HG02973 (cell line): ENCODE measurements around the gene DLGAP5.
A peak's percentile ranks its signal among the peaks of the same experiment; 100 is the strongest.

Experiments used
- ATAC-seq: cut with Tn5 transposase; IDR thresholded peaks from one replicate; pipeline ENCODE4 v1.9.1; 2021; ENCODE audit warnings: moderate library complexity; ENCODE audit not compliant: unreplicated experiment

The DLGAP5 gene

GRCh38 chr14:55116246-55117030 lies 74.9 kb downstream of the DLGAP5 start:
- no peak for ATAC-seq

- ATAC-seq, result no peak
Observed at GRCh38 chr14:55115861-55116245, 75.5 kb downstream of the DLGAP5 start.

- ATAC-seq, result no peak
Observed at GRCh38 chr14:55115460-55115859, 75.9 kb downstream of the DLGAP5 start.

- no peak for ATAC-seq
Observed at GRCh38 chr14:55114720-55115119, 76.7 kb downstream of the DLGAP5 start.

GRCh38 chr14:55111122-55111708 lies 80.2 kb downstream of the DLGAP5 start:
- no peak for ATAC-seq

GRCh38 chr14:55109836-55110235 lies 81.5 kb downstream of the DLGAP5 start:
- ATAC-seq, result no peak

GRCh38 chr14:55107766-55108554 lies 83.4 kb downstream of the DLGAP5 start:
- no peak for ATAC-seq

GRCh38 chr14:55105991-55106390 lies 85.4 kb downstream of the DLGAP5 start:
- no peak for ATAC-seq

- no peak for ATAC-seq
Observed at GRCh38 chr14:55103971-55104954, 87.1 kb downstream of the DLGAP5 start.

GRCh38 chr14:55103005-55103640 lies 88.3 kb downstream of the DLGAP5 start:
- peak; percentile 32 for ATAC-seq

GRCh38 chr14:55102141-55102621 lies 89.2 kb downstream of the DLGAP5 start:
- ATAC-seq, result peak; percentile 62

GRCh38 chr14:55101698-55102097 lies 89.7 kb downstream of the DLGAP5 start:
- ATAC-seq, result no peak

- no peak for ATAC-seq
Observed at GRCh38 chr14:55099756-55100155, 91.6 kb downstream of the DLGAP5 start.

- ATAC-seq, result no peak
Observed at GRCh38 chr14:55098561-55098898, 92.9 kb downstream of the DLGAP5 start.
